CD4-positive, alpha-beta T cell treated with Interleukin-4 for 4 hours (primary cell): ENCODE data around the gene EEPD1.
A peak's percentile ranks its signal among the peaks of the same experiment; 100 is the strongest.
"Not testable (repeated sequence)": the region's sequence is repeated elsewhere in the genome, so short reads cannot be mapped to it uniquely, and the experiment has no call there.

Source experiments
- DNase-seq: peaks from one replicate; pipeline ENCODE4 v3.0.0-alpha.2; 2020

EEPD1 gene

GRCh38 chr7:36305648-36306047, 152.6 kb downstream of the EEPD1 start:
- no peak for DNase-seq

- no peak for DNase-seq
Measured at GRCh38 chr7:36306222-36306621, 153.2 kb downstream of the EEPD1 start.

GRCh38 chr7:36306722-36307121, 153.7 kb downstream of the EEPD1 start:
- DNase-seq: no peak

- DNase-seq: no peak
Measured at GRCh38 chr7:36308031-36308430, 155.0 kb downstream of the EEPD1 start.

- no peak for DNase-seq
Measured at GRCh38 chr7:36309301-36309700, 156.2 kb downstream of the EEPD1 start.

- DNase-seq: no peak
Measured at GRCh38 chr7:36309716-36310115, 156.7 kb downstream of the EEPD1 start.

GRCh38 chr7:36310897-36311296, 157.8 kb downstream of the EEPD1 start:
- no peak for DNase-seq

- DNase-seq: no peak
Measured at GRCh38 chr7:36311539-36311938, 158.5 kb downstream of the EEPD1 start.

GRCh38 chr7:36312064-36312914, 159.2 kb downstream of the EEPD1 start:
- DNase-seq: peak; percentile 37

GRCh38 chr7:36312915-36313334, 159.9 kb downstream of the EEPD1 start:
- no peak for DNase-seq

- no peak for DNase-seq
Measured at GRCh38 chr7:36313607-36314006, 160.6 kb downstream of the EEPD1 start.

- DNase-seq: no peak
Measured at GRCh38 chr7:36314491-36314890, 161.4 kb downstream of the EEPD1 start.

- DNase-seq: no peak
Measured at GRCh38 chr7:36315309-36315944, 162.4 kb downstream of the EEPD1 start.

GRCh38 chr7:36316319-36316718, 163.3 kb downstream of the EEPD1 start:
- DNase-seq: no peak

GRCh38 chr7:36317276-36317675, 164.2 kb downstream of the EEPD1 start:
- no peak for DNase-seq

GRCh38 chr7:36318116-36318515, 165.1 kb downstream of the EEPD1 start:
- no peak for DNase-seq

- not testable (repeated sequence) for DNase-seq
Measured at GRCh38 chr7:36321284-36321683, 168.2 kb downstream of the EEPD1 start.

GRCh38 chr7:36336390-36336789, 183.3 kb downstream of the EEPD1 start:
- no peak for DNase-seq

GRCh38 chr7:36338256-36338655, 185.2 kb downstream of the EEPD1 start:
- DNase-seq: no peak

GRCh38 chr7:36343548-36343947, 190.5 kb downstream of the EEPD1 start:
- no peak for DNase-seq

GRCh38 chr7:36344622-36345021, 191.6 kb downstream of the EEPD1 start:
- DNase-seq: no peak

GRCh38 chr7:36346260-36346831, 193.3 kb downstream of the EEPD1 start:
- no peak for DNase-seq

- no peak for DNase-seq
Measured at GRCh38 chr7:36348256-36348655, 195.2 kb downstream of the EEPD1 start.

GRCh38 chr7:36348771-36349170, 195.7 kb downstream of the EEPD1 start:
- no peak for DNase-seq
